ENCODE results near the gene PPP1R3G. TPM values are rescaled to one million over a fixed set of nuclear protein-coding genes. Genes with fewer than 3 reads are reported as not detected.

PPP1R3G gene
- polyA plus RNA-seq, 2 of the 4 experiments (the other 2 are of a cell fraction): 0.21 to 0.72 TPM

DNA sequence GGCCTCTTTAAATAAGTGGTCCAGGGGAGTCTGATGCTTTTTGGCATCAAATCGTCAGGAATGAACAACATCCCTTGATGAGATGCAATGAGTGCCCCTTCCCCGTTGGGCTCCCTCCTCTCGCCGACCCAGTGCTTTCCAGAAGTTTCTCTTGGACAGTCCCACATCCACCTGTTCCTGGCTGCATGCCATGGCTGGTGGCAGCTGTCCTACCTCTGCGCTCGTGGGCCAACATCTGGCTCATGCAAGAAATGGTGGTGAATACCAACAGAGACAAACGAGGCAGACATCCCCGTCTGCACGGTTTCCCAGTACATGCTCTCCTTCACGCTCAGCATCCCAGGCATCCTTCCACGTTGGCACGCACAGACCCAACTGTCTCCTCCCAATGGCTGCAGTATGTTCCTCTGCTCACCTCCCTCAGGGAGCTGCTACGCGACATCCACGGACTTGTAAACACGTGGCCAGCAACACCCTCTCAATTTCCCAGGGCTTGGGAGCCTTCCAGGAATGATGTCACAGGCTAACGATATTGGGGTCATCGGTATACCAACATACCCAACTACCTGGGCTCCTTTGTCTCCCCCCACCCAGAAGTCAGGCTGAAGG lies 37.5 kb downstream of the PPP1R3G start:
- ChIA-PET POLR2A (no interaction called here), CTCF (no interaction called here)
- no peak overlapping the region for H3K4me3 ChIP-seq
- H3K4me2 ChIP-seq: no peak overlapping the region
- H3K27ac ChIP-seq: no peak overlapping the region
- no peaks in the 10 kb centered on the region for H3K9me3 ChIP-seq
- WGBS (ENCODE audit: missing lambda C conversion rate): 93% methylated on average over 18 of the region's 18 CpGs
- FAIRE-seq (no peak), DNase-seq (ENCODE audit: low read depth in 1 of 2, low spot score in 1 of 2) (no peak), ATAC-seq (no peak)
- no peak for TF ChIP-seq NPAS2 (CRISPR knock-in tag; IDR thresholded peaks at IDR 0.05; ENCODE audit: borderline replicate concordance)
- TF ChIP-seq, protein P1, sequence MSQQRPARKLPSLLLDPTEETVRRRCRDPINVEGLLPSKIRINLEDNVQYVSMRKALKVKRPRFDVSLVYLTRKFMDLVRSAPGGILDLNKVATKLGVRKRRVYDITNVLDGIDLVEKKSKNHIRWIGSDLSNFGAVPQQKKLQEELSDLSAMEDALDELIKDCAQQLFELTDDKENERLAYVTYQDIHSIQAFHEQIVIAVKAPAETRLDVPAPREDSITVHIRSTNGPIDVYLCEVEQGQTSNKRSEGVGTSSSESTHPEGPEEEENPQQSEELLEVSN (IDR thresholded peaks at IDR 0.05; ENCODE audit: borderline replicate concordance, low read depth): no peak
- H3K4me1 ChIP-seq: peaks cover 25% of the 10 kb centered on the region

DNA sequence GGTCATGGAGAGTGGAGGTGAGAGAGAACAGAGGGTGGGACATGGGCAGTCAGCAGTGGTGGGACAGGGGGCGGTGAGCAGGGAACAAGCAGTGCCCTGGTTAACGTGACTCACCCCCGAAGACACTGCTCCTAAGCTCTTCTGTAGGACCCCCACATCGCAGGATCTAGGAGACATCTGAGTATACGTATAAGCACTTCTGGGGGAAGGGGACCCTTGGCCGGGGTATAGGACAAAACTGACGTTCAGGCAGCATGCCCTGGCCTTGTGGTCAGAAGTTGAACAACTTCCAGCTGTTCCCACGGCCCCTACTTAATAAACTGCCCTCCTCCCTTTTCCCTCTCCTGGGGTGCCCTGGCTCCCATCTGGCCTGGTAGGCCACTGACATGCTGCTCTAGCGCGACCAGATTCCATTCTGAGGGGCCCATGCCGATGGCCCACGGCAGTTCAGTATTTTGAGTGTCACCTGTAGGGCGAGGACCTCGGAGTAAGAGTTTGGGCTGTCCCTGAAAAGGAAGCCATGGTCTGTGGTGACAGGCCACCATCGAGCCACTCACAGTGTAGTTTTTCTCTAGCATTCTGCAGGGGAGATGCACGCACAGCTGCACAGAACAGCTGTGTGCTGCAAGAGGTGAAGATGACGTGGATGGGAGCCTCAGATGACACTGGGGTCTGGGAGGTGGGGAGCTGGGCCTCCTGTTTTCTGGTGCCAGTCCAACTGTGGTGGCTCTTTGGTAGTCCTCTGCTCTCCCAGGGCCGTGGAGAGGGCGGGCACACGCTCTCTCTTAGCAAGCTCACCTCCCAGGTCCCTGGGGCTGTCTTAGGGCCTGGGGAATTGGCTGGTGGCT lies 38.4 kb downstream of the PPP1R3G start:
- TF ChIP-seq KDM5A (IDR thresholded peaks at IDR 0.05): no peak
- no peak for TF ChIP-seq CTCF (IDR thresholded peaks at IDR 0.05)
- no peak for TF ChIP-seq RNF2 (IDR thresholded peaks at IDR 0.05; ENCODE audit: borderline replicate concordance, low read depth)
- TF ChIP-seq HOXB13 (CRISPR knock-in tag; IDR thresholded peaks at IDR 0.05; ENCODE audit: low read depth): no peak
- TF ChIP-seq ATOH8 (CRISPR knock-in tag; IDR thresholded peaks at IDR 0.05; ENCODE audit: low read depth): no peak
- no peak for TF ChIP-seq GATA3 (IDR thresholded peaks at IDR 0.05; ENCODE audit: borderline replicate concordance)
- no peak for TF ChIP-seq ZSCAN20 (CRISPR knock-in tag; IDR thresholded peaks at IDR 0.05)
- TF ChIP-seq EHF (CRISPR knock-in tag; IDR thresholded peaks at IDR 0.05): no peak
- no peak for TF ChIP-seq CBX8 (IDR thresholded peaks at IDR 0.05)
- TF ChIP-seq KDM1A (IDR thresholded peaks at IDR 0.05; ENCODE audit: low read depth): no peak
- no peak for TF ChIP-seq NFE2L2 (conservative IDR thresholded peaks at IDR 0.05; ENCODE audit: low read length)
- TF ChIP-seq BHLHE40 (IDR thresholded peaks at IDR 0.05; ENCODE audit: low read depth, low read length): no peak
- TF ChIP-seq, protein P2, sequence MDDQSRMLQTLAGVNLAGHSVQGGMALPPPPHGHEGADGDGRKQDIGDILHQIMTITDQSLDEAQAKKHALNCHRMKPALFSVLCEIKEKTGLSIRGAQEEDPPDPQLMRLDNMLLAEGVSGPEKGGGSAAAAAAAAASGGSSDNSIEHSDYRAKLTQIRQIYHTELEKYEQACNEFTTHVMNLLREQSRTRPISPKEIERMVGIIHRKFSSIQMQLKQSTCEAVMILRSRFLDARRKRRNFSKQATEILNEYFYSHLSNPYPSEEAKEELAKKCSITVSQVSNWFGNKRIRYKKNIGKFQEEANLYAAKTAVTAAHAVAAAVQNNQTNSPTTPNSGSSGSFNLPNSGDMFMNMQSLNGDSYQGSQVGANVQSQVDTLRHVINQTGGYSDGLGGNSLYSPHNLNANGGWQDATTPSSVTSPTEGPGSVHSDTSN (IDR thresholded peaks at IDR 0.05): no peak
- TF ChIP-seq REST (IDR thresholded peaks at IDR 0.05): no peak

More for the DNA sequence above, 38.4 kb downstream of the PPP1R3G start:
- ATAC-seq (no peak), DNase-seq (ENCODE audit: low read depth in 1 of 2, low spot score in 1 of 2) (no peak), FAIRE-seq (no peak)
- Histone ChIP-seq H3K4me3 (no peak overlapping the region), H3K4me2 (no peak overlapping the region), H3K4me1 (peaks cover 25% of the 10 kb centered on the region), H3K9me3 (no peaks in the 10 kb centered on the region), H3K27ac (no peak overlapping the region)
- ChIA-PET POLR2A (no interaction called here), CTCF (no interaction called here)
- 96% methylated on average over 18 of the region's 20 CpGs for WGBS (ENCODE audit: missing lambda C conversion rate)
